ENCODE data around the gene PAX9. TPM values are rescaled to one million over a fixed set of nuclear protein-coding genes. Genes with fewer than 3 reads are reported as not detected.

The PAX9 gene
- total and polyA plus RNA-seq, 7 donors: 0.13 to 1.4 (median 0.47) TPM

DNA sequence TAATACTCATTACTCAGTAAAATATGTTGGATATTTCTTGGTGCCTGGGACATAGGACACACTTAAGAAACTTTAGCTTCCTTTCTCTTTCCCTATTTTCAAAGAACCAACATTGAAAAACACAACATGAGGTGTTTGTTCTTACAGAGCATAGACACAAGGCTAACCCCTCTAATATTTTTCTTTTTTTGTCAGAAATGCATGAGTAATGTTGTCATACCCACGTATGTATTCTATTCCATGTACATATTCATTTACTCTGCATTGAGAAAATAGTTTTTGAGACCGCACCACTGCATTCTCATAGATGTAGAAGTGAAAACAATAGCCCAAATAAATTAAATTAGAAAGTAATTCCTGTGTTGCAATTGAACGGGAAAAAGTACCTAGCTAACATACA is 13.0 kb downstream of the PAX9 start:
- Histone ChIP-seq H3K36me3 (ENCODE audit: insufficient read depth in 1 of 2, low read depth in 1 of 2) (no peaks in the 10 kb centered on the region), H3K4me1 (no peaks in the 10 kb centered on the region), H3K9me3 (no peaks in the 10 kb centered on the region), H3K27ac (no peak overlapping the region), H3K4me3 (no peak overlapping the region), H3K27me3 (ENCODE audit: insufficient read depth in 3 of 3, low read length in 2 of 3) (peaks cover 0 to 34% (median 3%) of the 10 kb centered on the region in 3 donors)
- no peak for DNase-seq
- 77 to 85% (median 79%) methylated on average over 3 of the region's 3 CpGs for WGBS, 3 donors
- TF ChIP-seq, protein P1, sequence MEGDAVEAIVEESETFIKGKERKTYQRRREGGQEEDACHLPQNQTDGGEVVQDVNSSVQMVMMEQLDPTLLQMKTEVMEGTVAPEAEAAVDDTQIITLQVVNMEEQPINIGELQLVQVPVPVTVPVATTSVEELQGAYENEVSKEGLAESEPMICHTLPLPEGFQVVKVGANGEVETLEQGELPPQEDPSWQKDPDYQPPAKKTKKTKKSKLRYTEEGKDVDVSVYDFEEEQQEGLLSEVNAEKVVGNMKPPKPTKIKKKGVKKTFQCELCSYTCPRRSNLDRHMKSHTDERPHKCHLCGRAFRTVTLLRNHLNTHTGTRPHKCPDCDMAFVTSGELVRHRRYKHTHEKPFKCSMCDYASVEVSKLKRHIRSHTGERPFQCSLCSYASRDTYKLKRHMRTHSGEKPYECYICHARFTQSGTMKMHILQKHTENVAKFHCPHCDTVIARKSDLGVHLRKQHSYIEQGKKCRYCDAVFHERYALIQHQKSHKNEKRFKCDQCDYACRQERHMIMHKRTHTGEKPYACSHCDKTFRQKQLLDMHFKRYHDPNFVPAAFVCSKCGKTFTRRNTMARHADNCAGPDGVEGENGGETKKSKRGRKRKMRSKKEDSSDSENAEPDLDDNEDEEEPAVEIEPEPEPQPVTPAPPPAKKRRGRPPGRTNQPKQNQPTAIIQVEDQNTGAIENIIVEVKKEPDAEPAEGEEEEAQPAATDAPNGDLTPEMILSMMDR (IDR thresholded peaks at IDR 0.05): no peak
- ATAC-seq: no peak
- intact Hi-C loops (cut with DNase I): no loop called here

DNA sequence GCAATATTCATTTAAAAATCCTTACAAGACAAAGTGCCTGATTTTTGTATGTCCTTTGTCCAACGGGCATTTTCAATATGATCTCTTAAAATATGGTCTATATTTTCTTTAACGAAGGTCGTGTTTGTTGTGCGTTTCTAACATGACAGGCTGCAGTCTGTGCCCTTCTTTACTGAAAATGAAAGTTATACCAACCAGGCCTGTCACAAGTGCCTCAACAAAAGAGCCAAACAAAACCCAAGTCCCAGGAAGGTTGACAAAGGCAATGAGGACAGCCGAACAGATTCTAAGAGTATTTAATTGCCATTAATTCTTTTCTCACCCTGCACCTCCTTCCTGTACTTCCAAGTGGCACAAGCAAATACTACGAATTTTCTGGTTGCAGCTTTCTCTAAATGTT is 13.9 kb downstream of the PAX9 start:
- Histone ChIP-seq H3K9me3 (no peaks in the 10 kb centered on the region), H3K4me1 (no peaks in the 10 kb centered on the region), H3K27me3 (ENCODE audit: insufficient read depth in 3 of 3, low read length in 2 of 3) (peaks cover 0 to 25% (median 3%) of the 10 kb centered on the region in 3 donors), H3K4me3 (no peak overlapping the region), H3K36me3 (ENCODE audit: insufficient read depth in 1 of 2, low read depth in 1 of 2) (no peaks in the 10 kb centered on the region), H3K27ac (no peak overlapping the region)
- TF ChIP-seq, protein P1 (IDR thresholded peaks at IDR 0.05): no peak
- DNase-seq: no peak
- no peak for ATAC-seq
- WGBS, 3 donors: 55 to 65% (median 61%) methylated on average over 6 of the region's 6 CpGs
- intact Hi-C loops (cut with DNase I): no loop called here

DNA sequence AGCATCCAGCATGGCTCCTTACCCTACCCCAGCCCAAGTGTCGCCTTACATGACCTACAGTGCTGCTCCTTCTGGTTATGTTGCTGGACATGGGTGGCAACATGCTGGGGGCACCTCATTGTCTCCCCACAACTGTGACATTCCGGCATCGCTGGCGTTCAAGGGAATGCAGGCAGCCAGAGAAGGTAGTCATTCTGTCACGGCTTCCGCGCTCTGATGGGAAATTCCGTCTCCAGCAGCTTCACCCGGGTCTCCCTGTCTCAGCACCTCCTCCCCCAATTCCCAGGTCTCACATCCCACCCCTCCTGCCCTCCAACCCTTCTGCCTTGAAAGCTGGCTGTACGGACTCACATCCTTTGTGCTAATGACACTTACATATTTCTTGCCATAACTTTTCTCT is 14.6 kb downstream of the PAX9 start:
- no peak overlapping the region for H3K4me3 ChIP-seq
- TF ChIP-seq, protein P1 (IDR thresholded peaks at IDR 0.05): no peak
- no peaks in the 10 kb centered on the region for H3K9me3 ChIP-seq
- WGBS, 3 donors: 21 to 24% (median 21%) methylated on average over 10 of the region's 10 CpGs
- intact Hi-C loops (cut with DNase I): no loop called here
- ATAC-seq: no peak
- DNase-seq: no peak
- no peaks in the 10 kb centered on the region for H3K4me1 ChIP-seq
- peaks cover 0 to 20% (median 3%) of the 10 kb centered on the region in 3 donors for H3K27me3 ChIP-seq (ENCODE audit: insufficient read depth in 3 of 3, low read length in 2 of 3)
- no peak overlapping the region for H3K27ac ChIP-seq
- no peaks in the 10 kb centered on the region for H3K36me3 ChIP-seq (ENCODE audit: insufficient read depth in 1 of 2, low read depth in 1 of 2)

DNA sequence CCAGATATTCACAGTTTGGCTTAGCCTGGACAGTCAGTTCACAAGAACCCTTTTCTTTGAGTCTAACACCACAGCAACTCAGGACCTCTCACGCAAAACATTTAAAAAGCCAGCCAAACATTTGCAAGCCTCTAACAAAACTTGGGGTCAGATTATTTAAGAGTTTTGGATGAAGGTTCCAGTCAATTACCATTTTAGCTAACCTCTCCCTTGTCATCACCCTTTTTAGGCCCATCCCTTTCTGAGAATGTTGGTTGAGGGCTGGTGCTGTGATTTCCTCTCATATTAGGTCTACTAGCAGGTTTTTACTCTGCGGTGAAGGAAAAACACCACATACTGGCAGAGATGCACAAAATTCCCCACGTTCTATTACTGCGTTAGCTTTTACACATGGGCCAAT is 20.7 kb downstream of the PAX9 start:
- intact Hi-C loops (cut with DNase I): loop anchor here in 1 of 2 donors (5.0 kb wide), 1 partner anchor 80 kb away; no protein-coding TSS in a partner anchor
- H3K36me3 ChIP-seq (ENCODE audit: insufficient read depth in 1 of 2, low read depth in 1 of 2): no peaks in the 10 kb centered on the region
- H3K4me3 ChIP-seq: no peak overlapping the region
- H3K9me3 ChIP-seq: no peaks in the 10 kb centered on the region
- no peak for ATAC-seq
- no peaks in the 10 kb centered on the region for H3K27me3 ChIP-seq (ENCODE audit: insufficient read depth in 3 of 3, low read length in 2 of 3)
- H3K4me1 ChIP-seq: no peaks in the 10 kb centered on the region
- H3K27ac ChIP-seq: no peak overlapping the region
- WGBS, 3 donors: 88 to 96% (median 93%) methylated on average over 4 of the region's 4 CpGs
- TF ChIP-seq, protein P1 (IDR thresholded peaks at IDR 0.05): no peak
- no peak for DNase-seq

DNA sequence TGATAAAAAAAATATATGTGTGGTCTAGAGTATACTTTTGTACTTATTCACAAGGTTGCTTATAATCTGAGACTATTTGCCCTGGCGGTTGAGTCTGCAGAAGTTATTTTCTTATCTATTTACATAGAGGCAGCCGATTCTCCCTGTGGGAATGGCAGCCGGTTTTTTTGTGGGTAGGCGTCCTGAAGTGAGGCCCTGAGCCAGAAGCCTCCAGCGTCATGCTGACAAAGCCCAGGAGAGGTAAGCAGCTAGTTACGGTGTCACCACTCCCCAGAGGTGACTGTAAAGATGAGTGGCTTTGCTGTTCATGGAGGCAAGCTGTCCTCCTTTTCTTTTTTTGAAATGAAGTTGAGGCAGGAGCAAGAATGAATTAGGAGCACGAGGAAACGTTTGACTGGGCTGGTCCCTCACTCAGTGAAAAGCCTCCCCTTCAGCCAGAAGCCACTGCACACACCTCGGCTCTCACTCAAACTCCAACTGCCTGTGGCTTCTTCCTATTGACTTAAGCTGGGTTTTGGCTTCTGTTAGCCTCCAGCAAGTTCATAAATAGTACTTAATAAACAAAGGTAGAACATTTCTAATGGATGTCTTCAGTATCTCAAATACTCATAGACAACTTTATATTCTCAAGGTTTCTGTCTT is 21.5 kb downstream of the PAX9 start:
- ATAC-seq: no peak
- Histone ChIP-seq H3K4me1 (no peaks in the 10 kb centered on the region), H3K9me3 (no peaks in the 10 kb centered on the region), H3K27me3 (ENCODE audit: insufficient read depth in 3 of 3, low read length in 2 of 3) (no peaks in the 10 kb centered on the region), H3K4me3 (no peak overlapping the region), H3K36me3 (ENCODE audit: insufficient read depth in 1 of 2, low read depth in 1 of 2) (no peaks in the 10 kb centered on the region), H3K27ac (no peak overlapping the region)
- WGBS, 3 donors: 52 to 54% (median 52%) methylated on average over 9 of the region's 9 CpGs
- intact Hi-C loops (cut with DNase I): loop anchor here in 1 of 2 donors (5.0 kb wide), 1 partner anchor 79 kb away; no protein-coding TSS in a partner anchor
- TF ChIP-seq, protein P1 (IDR thresholded peaks at IDR 0.05): no peak
- no peak for DNase-seq
